ENCODE results near the gene ZNF831. TPM values are rescaled to one million over a fixed set of nuclear protein-coding genes. Genes with fewer than 3 reads are reported as not detected.

ZNF831 gene
- total RNA-seq, 1 donor from 2014 or later, result not detected

GRCh38 chr20:59265298-59265697, 101.7 kb downstream of the ZNF831 start:
- H3K4me3 Mint-ChIP-seq (ENCODE audit: low read depth), result no peak overlapping the region
- no peak overlapping the region for H3K27ac Mint-ChIP-seq
- H3K27me3 Mint-ChIP-seq, result peaks cover 48% of the 10 kb centered on the region
- peaks cover 14% of the 10 kb centered on the region for H3K4me1 Mint-ChIP-seq (ENCODE audit: low read depth)
- DNase-seq (ENCODE audit: low spot score, unreplicated experiment), result no peak
- peaks cover 3% of the 10 kb centered on the region for H3K9me3 Mint-ChIP-seq (ENCODE audit: low read depth)
- TF ChIP-seq CTCF (IDR thresholded peaks at IDR 0.05; ENCODE audit: unreplicated experiment), result no peak
- no peaks in the 10 kb centered on the region for H3K36me3 Mint-ChIP-seq (ENCODE audit: insufficient read depth)

GRCh38 chr20:59268870-59269269, 105.2 kb downstream of the ZNF831 start:
- Mint-ChIP-seq H3K4me1 (ENCODE audit: low read depth) (peaks cover 18% of the 10 kb centered on the region), H3K9me3 (ENCODE audit: low read depth) (no peaks in the 10 kb centered on the region), H3K4me3 (ENCODE audit: low read depth) (no peak overlapping the region), H3K27ac (no peak overlapping the region), H3K27me3 (peaks cover 54% of the 10 kb centered on the region), H3K36me3 (ENCODE audit: insufficient read depth) (no peaks in the 10 kb centered on the region)
- no peak for DNase-seq (ENCODE audit: low spot score, unreplicated experiment)
- TF ChIP-seq CTCF (IDR thresholded peaks at IDR 0.05; ENCODE audit: unreplicated experiment), result no peak

- Mint-ChIP-seq H3K36me3 (ENCODE audit: insufficient read depth) (no peaks in the 10 kb centered on the region), H3K27me3 (peaks cover 54% of the 10 kb centered on the region), H3K9me3 (ENCODE audit: low read depth) (no peaks in the 10 kb centered on the region), H3K27ac (peak overlapping the region; percentile 87), H3K4me3 (ENCODE audit: low read depth) (peak overlapping the region; percentile 10), H3K4me1 (ENCODE audit: low read depth) (peaks cover 18% of the 10 kb centered on the region)
- DNase-seq (ENCODE audit: low spot score, unreplicated experiment), result no peak
- no peak for TF ChIP-seq CTCF (IDR thresholded peaks at IDR 0.05; ENCODE audit: unreplicated experiment)
These were observed 105.9 kb downstream of the ZNF831 start for GRCh38 chr20:59269411-59270025.

GRCh38 chr20:59270380-59270779, 106.8 kb downstream of the ZNF831 start:
- no peak for TF ChIP-seq CTCF (IDR thresholded peaks at IDR 0.05; ENCODE audit: unreplicated experiment)
- peaks cover 48% of the 10 kb centered on the region for H3K27me3 Mint-ChIP-seq
- no peak overlapping the region for H3K27ac Mint-ChIP-seq
- no peaks in the 10 kb centered on the region for H3K36me3 Mint-ChIP-seq (ENCODE audit: insufficient read depth)
- no peak overlapping the region for H3K4me3 Mint-ChIP-seq (ENCODE audit: low read depth)
- DNase-seq (ENCODE audit: low spot score, unreplicated experiment), result no peak
- H3K9me3 Mint-ChIP-seq (ENCODE audit: low read depth), result no peaks in the 10 kb centered on the region
- H3K4me1 Mint-ChIP-seq (ENCODE audit: low read depth), result peaks cover 18% of the 10 kb centered on the region

- Mint-ChIP-seq H3K4me3 (ENCODE audit: low read depth) (no peak overlapping the region), H3K4me1 (ENCODE audit: low read depth) (peaks cover 18% of the 10 kb centered on the region), H3K27me3 (peaks cover 39% of the 10 kb centered on the region), H3K36me3 (ENCODE audit: insufficient read depth) (no peaks in the 10 kb centered on the region), H3K27ac (no peak overlapping the region), H3K9me3 (ENCODE audit: low read depth) (no peaks in the 10 kb centered on the region)
- DNase-seq (ENCODE audit: low spot score, unreplicated experiment), result no peak
- TF ChIP-seq CTCF (IDR thresholded peaks at IDR 0.05; ENCODE audit: unreplicated experiment), result no peak
These were observed 110.2 kb downstream of the ZNF831 start for GRCh38 chr20:59273739-59274357.

All from progenitor cell of endocrine pancreas (in vitro differentiated cells).